Measurements from ENCODE around the gene STXBP5L. TPM values are rescaled to one million over a fixed set of nuclear protein-coding genes. Genes with fewer than 3 reads are reported as not detected.
"Not testable (repeated sequence)": the region's sequence is repeated elsewhere in the genome, so short reads cannot be mapped to it uniquely, and the experiment has no call there.

The STXBP5L gene
- polyA plus RNA-seq, 2 of the 4 experiments (the other 2 are of a cell fraction), result 0.08 TPM; not detected in 1

DNA sequence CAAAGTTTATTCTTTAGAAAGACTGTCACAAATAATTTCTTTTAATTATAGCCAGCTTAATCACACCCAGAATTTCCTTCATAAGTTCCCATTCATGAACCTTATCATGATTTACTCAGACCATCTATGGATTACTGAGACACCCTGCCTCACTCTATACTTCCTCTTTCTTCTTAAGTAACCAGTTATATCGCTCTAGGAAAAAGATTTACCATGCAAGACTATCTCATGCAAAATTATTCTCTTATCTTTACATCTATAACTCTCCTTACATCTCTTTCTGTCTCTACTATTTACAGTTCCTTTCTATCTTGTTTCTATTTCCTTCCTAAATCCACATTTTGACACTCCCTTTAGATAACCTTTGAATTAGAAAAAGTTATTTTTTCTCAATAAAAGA is 321.0 kb downstream of the STXBP5L start:
- Histone ChIP-seq H3K27ac (no peak overlapping the region), H3K4me1 (no peaks in the 10 kb centered on the region), H3K4me2 (no peak overlapping the region), H3K4me3 (no peak overlapping the region), H3K9me3 (no peaks in the 10 kb centered on the region)
- no peak for FAIRE-seq
- ChIA-PET CTCF (no interaction called here), POLR2A (no interaction called here)
- WGBS (ENCODE audit: missing lambda C conversion rate), result 14% methylated on average over 1 of the region's 1 CpG
- TF ChIP-seq, protein P1, sequence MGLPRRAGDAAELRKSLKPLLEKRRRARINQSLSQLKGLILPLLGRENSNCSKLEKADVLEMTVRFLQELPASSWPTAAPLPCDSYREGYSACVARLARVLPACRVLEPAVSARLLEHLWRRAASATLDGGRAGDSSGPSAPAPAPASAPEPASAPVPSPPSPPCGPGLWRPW (IDR thresholded peaks at IDR 0.05), result no peak
- TF ChIP-seq POLR2AphosphoS2 (conservative IDR thresholded peaks at IDR 0.05; ENCODE audit: low read length), result no peak
- TF ChIP-seq SMC3 (IDR thresholded peaks at IDR 0.05), result no peak
- TF ChIP-seq CHD2 (IDR thresholded peaks at IDR 0.05; ENCODE audit: low read length, partially characterized antibody), result no peak
- TF ChIP-seq, protein P2, sequence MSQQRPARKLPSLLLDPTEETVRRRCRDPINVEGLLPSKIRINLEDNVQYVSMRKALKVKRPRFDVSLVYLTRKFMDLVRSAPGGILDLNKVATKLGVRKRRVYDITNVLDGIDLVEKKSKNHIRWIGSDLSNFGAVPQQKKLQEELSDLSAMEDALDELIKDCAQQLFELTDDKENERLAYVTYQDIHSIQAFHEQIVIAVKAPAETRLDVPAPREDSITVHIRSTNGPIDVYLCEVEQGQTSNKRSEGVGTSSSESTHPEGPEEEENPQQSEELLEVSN (IDR thresholded peaks at IDR 0.05; ENCODE audit: borderline replicate concordance, low read depth), result no peak
- no peak for TF ChIP-seq CEBPB (IDR thresholded peaks at IDR 0.05)
- TF ChIP-seq, protein P3, sequence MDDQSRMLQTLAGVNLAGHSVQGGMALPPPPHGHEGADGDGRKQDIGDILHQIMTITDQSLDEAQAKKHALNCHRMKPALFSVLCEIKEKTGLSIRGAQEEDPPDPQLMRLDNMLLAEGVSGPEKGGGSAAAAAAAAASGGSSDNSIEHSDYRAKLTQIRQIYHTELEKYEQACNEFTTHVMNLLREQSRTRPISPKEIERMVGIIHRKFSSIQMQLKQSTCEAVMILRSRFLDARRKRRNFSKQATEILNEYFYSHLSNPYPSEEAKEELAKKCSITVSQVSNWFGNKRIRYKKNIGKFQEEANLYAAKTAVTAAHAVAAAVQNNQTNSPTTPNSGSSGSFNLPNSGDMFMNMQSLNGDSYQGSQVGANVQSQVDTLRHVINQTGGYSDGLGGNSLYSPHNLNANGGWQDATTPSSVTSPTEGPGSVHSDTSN (IDR thresholded peaks at IDR 0.05), result no peak
- TF ChIP-seq, protein P4, sequence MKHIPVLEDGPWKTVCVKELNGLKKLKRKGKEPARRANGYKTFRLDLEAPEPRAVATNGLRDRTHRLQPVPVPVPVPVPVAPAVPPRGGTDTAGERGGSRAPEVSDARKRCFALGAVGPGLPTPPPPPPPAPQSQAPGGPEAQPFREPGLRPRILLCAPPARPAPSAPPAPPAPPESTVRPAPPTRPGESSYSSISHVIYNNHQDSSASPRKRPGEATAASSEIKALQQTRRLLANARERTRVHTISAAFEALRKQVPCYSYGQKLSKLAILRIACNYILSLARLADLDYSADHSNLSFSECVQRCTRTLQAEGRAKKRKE (CRISPR knock-in tag; IDR thresholded peaks at IDR 0.05; ENCODE audit: low read depth), result no peak
- no peak for TF ChIP-seq FOXS1 (CRISPR knock-in tag; IDR thresholded peaks at IDR 0.05)
- TF ChIP-seq MAFK (IDR thresholded peaks at IDR 0.05; ENCODE audit: partially characterized antibody), result no peak
- DNase-seq (ENCODE audit: low read depth in 1 of 2, low spot score in 1 of 2), result no peak
- ATAC-seq, result no peak

DNA sequence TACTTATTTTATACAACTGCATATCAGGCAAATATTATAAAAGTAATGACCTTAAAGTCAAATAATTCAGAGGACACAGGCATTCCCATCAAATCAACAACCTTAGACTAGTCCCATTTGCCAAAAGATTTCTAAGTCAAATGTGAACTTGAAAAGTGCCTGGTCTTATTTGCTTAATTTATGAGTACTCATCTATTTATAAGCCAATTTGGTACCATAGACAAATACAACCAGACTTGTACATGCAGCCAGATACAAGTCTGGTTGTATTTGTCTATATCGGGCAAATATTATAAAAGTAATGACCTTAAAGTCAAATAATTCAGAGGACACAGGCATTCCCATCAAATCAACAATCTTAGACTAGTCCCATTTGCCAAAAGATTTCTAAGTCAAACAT is 322.2 kb downstream of the STXBP5L start:
- H3K27ac ChIP-seq; ATAC-seq; CTCF ChIA-PET; DNase-seq (ENCODE audit: low read depth in 1 of 2, low spot score in 1 of 2); POLR2A ChIA-PET; H3K9me3 ChIP-seq; H3K4me2 ChIP-seq; H3K4me1 ChIP-seq; H3K4me3 ChIP-seq: not testable (repeated sequence)
- WGBS (ENCODE audit: missing lambda C conversion rate), result 94% methylated on average over 1 of the region's 1 CpG
- peak; percentile 54 for FAIRE-seq

DNA sequence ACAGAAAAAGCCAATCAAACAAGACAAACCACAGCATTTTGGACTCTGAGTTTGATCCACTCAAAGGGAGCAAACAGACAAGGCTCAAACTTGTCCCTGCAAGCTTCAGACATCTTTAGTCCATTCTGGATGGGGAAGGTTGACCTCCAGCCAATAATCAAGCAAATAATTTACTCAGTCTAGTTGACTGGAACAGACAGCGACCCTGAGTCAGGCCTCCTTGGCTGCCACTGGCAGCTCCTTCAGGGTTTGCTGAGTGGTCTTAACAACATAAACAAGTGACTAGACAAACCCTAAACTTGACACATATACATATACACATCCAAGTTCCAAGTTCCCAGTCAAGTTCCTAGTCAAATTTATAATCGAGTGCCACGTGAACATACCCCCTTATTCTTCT is 323.9 kb downstream of the STXBP5L start:
- 42% methylated on average over 3 of the region's 3 CpGs for WGBS (ENCODE audit: missing lambda C conversion rate)
- CTCF ChIA-PET, result no interaction called here
- no peak overlapping the region for H3K4me3 ChIP-seq

DNA sequence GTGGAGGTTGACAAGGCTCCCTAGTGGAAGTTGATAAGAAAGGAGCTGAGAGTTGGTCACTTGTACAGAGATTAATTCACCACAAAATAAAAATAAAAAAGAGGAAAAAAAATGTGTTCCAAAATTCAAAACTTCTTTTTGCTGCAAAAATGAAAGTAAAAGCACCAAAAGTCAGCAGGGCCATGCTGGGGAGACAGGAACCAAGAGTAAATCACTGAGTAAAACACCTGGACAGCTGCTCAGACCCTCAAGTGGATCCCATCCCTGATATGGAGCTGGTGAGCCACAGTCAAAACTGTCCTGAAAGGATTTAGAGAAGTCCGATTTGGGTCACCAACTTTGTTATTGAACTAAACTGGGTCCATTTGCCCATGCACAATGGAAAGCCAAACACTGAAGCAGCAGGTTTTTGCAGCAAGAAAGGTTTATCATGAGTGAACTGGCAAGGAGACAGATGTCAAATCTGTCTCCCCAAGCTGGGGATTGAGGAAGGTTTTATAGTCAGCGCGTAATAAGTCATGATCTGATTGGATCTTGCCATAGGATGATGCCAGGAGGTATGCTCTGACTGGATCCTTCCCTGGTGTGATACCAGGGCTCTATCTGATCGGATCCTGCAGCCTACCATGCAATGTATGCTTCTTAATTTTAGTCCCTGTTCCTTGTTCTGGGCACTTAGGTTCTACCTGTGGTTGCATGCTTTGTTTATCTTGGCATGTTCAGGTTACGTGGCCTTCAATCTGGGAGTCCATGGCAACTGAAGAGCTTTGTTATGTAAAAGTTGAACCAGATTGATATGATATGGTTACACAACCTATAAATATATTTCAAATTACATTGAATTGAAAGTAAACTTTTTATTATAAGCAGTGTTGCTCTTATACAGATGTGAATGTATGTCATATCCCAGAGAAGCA is 324.6 kb downstream of the STXBP5L start:
- H3K4me3 ChIP-seq, result no peak overlapping the region
- TF ChIP-seq CHD2 (IDR thresholded peaks at IDR 0.05; ENCODE audit: low read length, partially characterized antibody) (no peak), POLR2A (IDR thresholded peaks at IDR 0.05; ENCODE audit: low read length) (no peak), KDM5A (IDR thresholded peaks at IDR 0.05) (no peak), HOXA7 (CRISPR knock-in tag; IDR thresholded peaks at IDR 0.05) (no peak), HOXB5 (CRISPR knock-in tag; IDR thresholded peaks at IDR 0.05) (no peak), PHF8 (IDR thresholded peaks at IDR 0.05; ENCODE audit: borderline replicate concordance, low read depth) (no peak), ZNF302 (CRISPR knock-in tag; IDR thresholded peaks at IDR 0.05) (no peak), MAZ (IDR thresholded peaks at IDR 0.05; ENCODE audit: borderline replicate concordance, low read depth, low read length) (no peak), ZC3H11A (IDR thresholded peaks at IDR 0.05) (no peak), CBX8 (IDR thresholded peaks at IDR 0.05) (no peak), JUN (IDR thresholded peaks at IDR 0.05) (no peak), CHD4 (IDR thresholded peaks at IDR 0.05; ENCODE audit: borderline replicate concordance) (no peak)
- TF ChIP-seq, protein P5, sequence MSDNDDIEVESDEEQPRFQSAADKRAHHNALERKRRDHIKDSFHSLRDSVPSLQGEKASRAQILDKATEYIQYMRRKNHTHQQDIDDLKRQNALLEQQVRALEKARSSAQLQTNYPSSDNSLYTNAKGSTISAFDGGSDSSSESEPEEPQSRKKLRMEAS (IDR thresholded peaks at IDR 0.05), result no peak
- TF ChIP-seq, protein P2 (IDR thresholded peaks at IDR 0.05; ENCODE audit: borderline replicate concordance, low read depth), result no peak
- TF ChIP-seq, protein P4 (CRISPR knock-in tag; IDR thresholded peaks at IDR 0.05; ENCODE audit: low read depth), result no peak

More for the DNA sequence above, 323.9 kb downstream of the STXBP5L start:
- no peak overlapping the region for H3K27ac ChIP-seq
- peak overlapping the region; percentile 48; the same call in 2 of the 3 replicates for H3K4me2 ChIP-seq
- TF ChIP-seq, protein P2 (IDR thresholded peaks at IDR 0.05; ENCODE audit: borderline replicate concordance, low read depth), result no peak
- TF ChIP-seq RNF2 (IDR thresholded peaks at IDR 0.05; ENCODE audit: borderline replicate concordance, low read depth) (no peak), HOXB13 (CRISPR knock-in tag; IDR thresholded peaks at IDR 0.05; ENCODE audit: low read depth) (no peak)
- H3K4me1 ChIP-seq, result no peaks in the 10 kb centered on the region
- H3K9me3 ChIP-seq, result no peaks in the 10 kb centered on the region
- FAIRE-seq (no peak), ATAC-seq (no peak), DNase-seq (ENCODE audit: low read depth in 1 of 2, low spot score in 1 of 2) (no peak)
- POLR2A ChIA-PET, result no interaction called here

More for the DNA sequence above, 324.6 kb downstream of the STXBP5L start:
- FAIRE-seq (no peak), ATAC-seq (no peak), DNase-seq (ENCODE audit: low read depth in 1 of 2, low spot score in 1 of 2) (no peak)
- Histone ChIP-seq H3K4me2 (peak overlapping the region; percentile 48; the same call in 2 of the 3 replicates), H3K4me1 (no peaks in the 10 kb centered on the region), H3K27ac (no peak overlapping the region), H3K9me3 (no peaks in the 10 kb centered on the region)
- ChIA-PET POLR2A (no interaction called here), CTCF (interaction anchor here (1.0 kb wide), 1 partner anchor 12 kb away, joined by 3 read pairs; no protein-coding TSS in a partner anchor)
- 59% methylated on average over 5 of the region's 5 CpGs for WGBS (ENCODE audit: missing lambda C conversion rate)
